Osteocyte (in vitro differentiated cells): ENCODE measurements around the gene NPLOC4. TPM values are rescaled to one million over a fixed set of nuclear protein-coding genes. Genes with fewer than 3 reads are reported as not detected.

ENCODE experiments used
- DNase-seq: peaks from one replicate; pipeline ENCODE4 v3.0.0; 2021; ENCODE audit warnings: mixed read lengths; ENCODE audit not compliant: unreplicated experiment; ENCODE audit errors: extremely low spot score
- H3K27ac Mint-ChIP-seq: one replicate; pipeline ENCODE4 v1.8.0; 2021; ENCODE audit warnings: mild to moderate bottlenecking, mixed read lengths; ENCODE audit not compliant: unreplicated experiment
- H3K27me3 Mint-ChIP-seq: one replicate; pipeline ENCODE4 v1.8.0; 2021; ENCODE audit warnings: mixed read lengths; ENCODE audit not compliant: unreplicated experiment
- H3K36me3 Mint-ChIP-seq: one replicate; pipeline ENCODE4 v1.8.0; 2021; ENCODE audit warnings: mixed read lengths; ENCODE audit not compliant: unreplicated experiment
- H3K4me1 Mint-ChIP-seq: one replicate; pipeline ENCODE4 v1.8.0; 2021; ENCODE audit warnings: mixed read lengths; ENCODE audit not compliant: unreplicated experiment
- H3K4me3 Mint-ChIP-seq: one replicate; pipeline ENCODE4 v1.8.0; 2021; ENCODE audit warnings: mild to moderate bottlenecking, moderate library complexity, mixed read lengths; ENCODE audit not compliant: unreplicated experiment
- H3K9me3 Mint-ChIP-seq: one replicate; pipeline ENCODE4 v1.8.0; 2021; ENCODE audit warnings: mixed read lengths; ENCODE audit not compliant: unreplicated experiment
- CTCF ChIP-seq: fragments of 200-600 bp; sonication (generic); IDR thresholded peaks from 2 replicates; pipeline ENCODE4 v1.5.0; 2021; ENCODE audit warnings: antibody characterized with exemption, mild to moderate bottlenecking, moderate library complexity
- total RNA-seq: library from RNA; stranded (reverse); gene quantifications from 2 replicates; pipeline ENCODE4 v1.2.1, GENCODE V29; 2021

Gene NPLOC4
- total RNA-seq, 1 donor from 2014 or later: 99.7 TPM

- H3K9me3 Mint-ChIP-seq: no peaks in the 10 kb centered on the region
- H3K4me1 Mint-ChIP-seq: peaks cover 84% of the 10 kb centered on the region
- H3K4me3 Mint-ChIP-seq: peak overlapping the region; percentile 62
- H3K27me3 Mint-ChIP-seq: no peaks in the 10 kb centered on the region
- peaks cover 49% of the 10 kb centered on the region for H3K36me3 Mint-ChIP-seq
- no peak for TF ChIP-seq CTCF
- no peak for DNase-seq
- peak overlapping the region; percentile 94 for H3K27ac Mint-ChIP-seq
Observed at GRCh38 chr17:81565231-81565630, 71.7 kb downstream of the NPLOC4 start.

GRCh38 chr17:81564778-81565177 lies 72.1 kb downstream of the NPLOC4 start:
- TF ChIP-seq CTCF: no peak
- H3K27me3 Mint-ChIP-seq: no peaks in the 10 kb centered on the region
- H3K36me3 Mint-ChIP-seq: peaks cover 44% of the 10 kb centered on the region
- H3K4me1 Mint-ChIP-seq: peaks cover 80% of the 10 kb centered on the region
- H3K9me3 Mint-ChIP-seq: no peaks in the 10 kb centered on the region
- peak overlapping the region; percentile 94 for H3K27ac Mint-ChIP-seq
- no peak for DNase-seq
- peak overlapping the region; percentile 62 for H3K4me3 Mint-ChIP-seq

GRCh38 chr17:81563861-81564586 lies 72.9 kb downstream of the NPLOC4 start:
- no peaks in the 10 kb centered on the region for H3K9me3 Mint-ChIP-seq
- H3K27ac Mint-ChIP-seq: peak overlapping the region; percentile 94
- TF ChIP-seq CTCF: no peak
- H3K4me3 Mint-ChIP-seq: peak overlapping the region; percentile 62
- peaks cover 81% of the 10 kb centered on the region for H3K4me1 Mint-ChIP-seq
- peaks cover 42% of the 10 kb centered on the region for H3K36me3 Mint-ChIP-seq
- no peak for DNase-seq
- H3K27me3 Mint-ChIP-seq: no peaks in the 10 kb centered on the region

- H3K27ac Mint-ChIP-seq: peak overlapping the region; percentile 84
- H3K4me1 Mint-ChIP-seq: peaks cover 64% of the 10 kb centered on the region
- H3K36me3 Mint-ChIP-seq: peaks cover 42% of the 10 kb centered on the region
- H3K4me3 Mint-ChIP-seq: no peak overlapping the region
- TF ChIP-seq CTCF: no peak
- H3K9me3 Mint-ChIP-seq: no peaks in the 10 kb centered on the region
- no peak for DNase-seq
- H3K27me3 Mint-ChIP-seq: no peaks in the 10 kb centered on the region
Observed at GRCh38 chr17:81561494-81561885, 75.4 kb downstream of the NPLOC4 start.

- peaks cover 29% of the 10 kb centered on the region for H3K36me3 Mint-ChIP-seq
- peak overlapping the region; percentile 54 for H3K27ac Mint-ChIP-seq
- peak; percentile 46 for TF ChIP-seq CTCF
- H3K4me3 Mint-ChIP-seq: no peak overlapping the region
- H3K27me3 Mint-ChIP-seq: no peaks in the 10 kb centered on the region
- no peaks in the 10 kb centered on the region for H3K9me3 Mint-ChIP-seq
- peaks cover 51% of the 10 kb centered on the region for H3K4me1 Mint-ChIP-seq
- no peak for DNase-seq
Observed at GRCh38 chr17:81558941-81559806, 77.7 kb downstream of the NPLOC4 start.
